Activated CD8-positive, alpha-beta memory T cell treated with anti-CD3 and anti-CD28 coated beads, Interleukin-2, amount 10 ng/mL, durations not matched to agents 7 days and 5 days (primary cell): ENCODE results near the gene PKIB. TPM values are rescaled to one million over a fixed set of nuclear protein-coding genes. Genes with fewer than 3 reads are reported as not detected.

Experiments
- ATAC-seq: fragments of 150-1000 bp; cut with Tn5 transposase; one replicate; pipeline ENCODE4 v1.10.0; 2021; ENCODE audit warnings: moderate library complexity
- CTCF ChIA-PET: fragments of 350-600 bp; sonication (Branson Sonifier 250); formaldehyde crosslinking; loops from one replicate; lab custom pipeline; 2021; ENCODE audit warnings: antibody characterized with exemption; lab: Charles Lee
- DNase-seq: peaks from one replicate; pipeline ENCODE4 v3.0.0-alpha.2; 2020
- H3K27ac Mint-ChIP-seq: one replicate; pipeline ENCODE4 v1.8.0; 2021; ENCODE audit warnings: mild to moderate bottlenecking, mixed read lengths
- H3K27me3 Mint-ChIP-seq: one replicate; pipeline ENCODE4 v1.8.0; 2021; ENCODE audit warnings: mixed read lengths
- H3K36me3 Mint-ChIP-seq: one replicate; pipeline ENCODE4 v1.8.0; 2021; ENCODE audit warnings: mild to moderate bottlenecking, mixed read lengths
- H3K4me1 Mint-ChIP-seq: one replicate; pipeline ENCODE4 v1.8.0; 2021; ENCODE audit warnings: mixed read lengths
- H3K4me3 Mint-ChIP-seq: one replicate; pipeline ENCODE4 v1.8.0; 2021; ENCODE audit warnings: mild to moderate bottlenecking, moderate library complexity, mixed read lengths
- H3K9me3 Mint-ChIP-seq: one replicate; pipeline ENCODE4 v1.8.0; 2022; ENCODE audit warnings: low read depth, mixed read lengths
- total RNA-seq, 2 experiments: library from RNA; stranded (reverse); gene quantifications; one replicate each; pipeline ENCODE4 v1.2.3, GENCODE V29; 2021

Gene PKIB
- total RNA-seq, 2 experiments from 2014 or later: 0.47 to 0.91 TPM

- H3K27me3 Mint-ChIP-seq: peaks cover 14% of the 10 kb centered on the region
- no peaks in the 10 kb centered on the region for H3K9me3 Mint-ChIP-seq
- CTCF ChIA-PET: interaction anchor here (1.1 to 1.9 kb wide), 2 partner anchors 7 to 9 kb away, joined by 4 to 5 read pairs; no protein-coding TSS in a partner anchor
- DNase-seq (no peak), ATAC-seq (no peak)
- H3K4me3 Mint-ChIP-seq: no peak overlapping the region
- no peaks in the 10 kb centered on the region for H3K36me3 Mint-ChIP-seq
- no peak overlapping the region for H3K27ac Mint-ChIP-seq
- no peaks in the 10 kb centered on the region for H3K4me1 Mint-ChIP-seq
Measured at GRCh38 chr6:122712448-122713137, 102.4 kb downstream of the PKIB start.

DNA sequence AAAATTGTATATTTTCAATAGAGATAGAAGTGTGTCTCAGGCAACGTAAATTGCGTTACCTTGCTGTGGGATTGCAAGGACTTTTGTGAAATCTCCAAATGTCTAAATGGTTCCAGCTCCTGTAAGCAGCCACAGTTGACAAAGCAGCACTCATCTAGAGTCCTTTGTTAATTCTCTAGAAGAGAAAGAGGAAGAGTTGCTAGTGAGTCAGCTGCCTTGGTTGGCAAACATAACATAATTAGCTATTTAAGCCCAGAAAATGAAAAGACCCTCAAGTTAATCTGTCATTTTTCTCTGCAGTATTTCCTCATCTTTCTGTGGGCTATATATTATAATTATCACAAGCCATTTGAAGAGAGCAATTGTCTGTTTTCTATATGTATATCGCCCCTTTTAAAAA, 102.9 kb downstream of the PKIB start:
- Mint-ChIP-seq H3K27ac (no peak overlapping the region), H3K4me1 (no peaks in the 10 kb centered on the region), H3K4me3 (no peak overlapping the region), H3K9me3 (no peaks in the 10 kb centered on the region), H3K36me3 (no peaks in the 10 kb centered on the region), H3K27me3 (peaks cover 12% of the 10 kb centered on the region)
- CTCF ChIA-PET: interaction anchor here (0.7 to 1.9 kb wide), 3 partner anchors 8 to 76 kb away, joined by 3 to 5 read pairs (median 4); partner anchors contain the start of gene SMPDL3A
- DNase-seq: no peak
- no peak for ATAC-seq

GRCh38 chr6:122714059-122714458, 103.9 kb downstream of the PKIB start:
- DNase-seq (no peak), ATAC-seq (no peak)
- Mint-ChIP-seq H3K27ac (no peak overlapping the region), H3K9me3 (no peaks in the 10 kb centered on the region), H3K27me3 (peaks cover 10% of the 10 kb centered on the region), H3K4me1 (no peaks in the 10 kb centered on the region), H3K4me3 (no peak overlapping the region), H3K36me3 (no peaks in the 10 kb centered on the region)
- CTCF ChIA-PET: interaction anchor here (1.9 kb wide), 1 partner anchor 11 kb away, joined by 4 read pairs; no protein-coding TSS in a partner anchor

- Mint-ChIP-seq H3K4me1 (no peaks in the 10 kb centered on the region), H3K36me3 (no peaks in the 10 kb centered on the region), H3K9me3 (no peaks in the 10 kb centered on the region), H3K27ac (no peak overlapping the region), H3K27me3 (peaks cover 13% of the 10 kb centered on the region), H3K4me3 (no peak overlapping the region)
- no peak for ATAC-seq
- CTCF ChIA-PET: interaction anchor here (1.1 kb wide), 1 partner anchor 124 kb away, joined by 3 read pairs; no protein-coding TSS in a partner anchor
- no peak for DNase-seq
Measured at GRCh38 chr6:122715725-122716124, 105.5 kb downstream of the PKIB start.

DNA sequence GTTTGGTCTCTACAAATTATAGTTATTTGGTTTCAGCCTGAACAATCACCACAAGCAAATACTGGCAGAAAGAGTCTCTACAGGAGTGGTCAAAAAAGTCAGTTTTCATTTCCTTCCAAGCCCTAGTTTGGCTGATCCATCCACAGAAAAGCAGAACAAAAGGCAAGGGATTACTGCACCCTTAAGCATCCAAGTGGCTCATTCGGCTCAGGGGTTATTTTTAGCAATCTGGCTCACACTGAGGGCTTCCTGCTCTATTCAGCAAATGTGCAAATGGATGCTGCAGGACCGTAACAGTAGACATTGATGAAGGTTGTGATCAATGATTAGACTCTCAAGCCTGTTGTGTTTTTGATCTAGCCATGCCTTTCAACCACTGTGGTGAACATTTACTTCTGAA, 107.1 kb downstream of the PKIB start:
- CTCF ChIA-PET: interaction anchor here (1.2 kb wide), 1 partner anchor 11 kb away, joined by 3 read pairs; no protein-coding TSS in a partner anchor
- no peaks in the 10 kb centered on the region for H3K36me3 Mint-ChIP-seq
- no peaks in the 10 kb centered on the region for H3K4me1 Mint-ChIP-seq
- ATAC-seq: no peak
- DNase-seq: no peak
- no peak overlapping the region for H3K27ac Mint-ChIP-seq
- no peak overlapping the region for H3K4me3 Mint-ChIP-seq
- peaks cover 9% of the 10 kb centered on the region for H3K27me3 Mint-ChIP-seq
- no peaks in the 10 kb centered on the region for H3K9me3 Mint-ChIP-seq

DNA sequence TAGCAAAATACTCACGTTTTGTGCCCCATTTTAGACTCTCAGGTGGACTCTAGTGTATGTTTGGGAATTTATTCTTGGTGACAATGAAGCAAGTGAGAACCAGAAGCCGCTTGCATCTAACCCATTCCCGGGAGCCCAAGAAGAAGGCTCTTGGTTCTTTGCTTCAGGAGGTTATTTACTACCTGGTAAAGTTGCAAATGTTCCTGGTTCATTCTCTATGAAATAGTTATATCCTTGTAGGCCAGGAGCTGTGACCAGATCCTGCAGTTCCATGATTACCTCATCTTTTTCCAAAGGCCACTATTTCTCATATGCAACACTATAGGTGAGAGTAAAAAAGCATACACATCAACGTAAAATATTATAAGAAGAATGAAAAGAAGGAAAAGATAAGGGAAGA, 108.4 kb downstream of the PKIB start:
- Mint-ChIP-seq H3K36me3 (no peaks in the 10 kb centered on the region), H3K9me3 (no peaks in the 10 kb centered on the region), H3K4me1 (no peaks in the 10 kb centered on the region), H3K27me3 (peaks cover 9% of the 10 kb centered on the region), H3K27ac (no peak overlapping the region), H3K4me3 (no peak overlapping the region)
- ATAC-seq: no peak
- CTCF ChIA-PET: interaction anchor here (1.2 kb wide), 1 partner anchor 10 kb away, joined by 3 read pairs; no protein-coding TSS in a partner anchor
- no peak for DNase-seq

DNA sequence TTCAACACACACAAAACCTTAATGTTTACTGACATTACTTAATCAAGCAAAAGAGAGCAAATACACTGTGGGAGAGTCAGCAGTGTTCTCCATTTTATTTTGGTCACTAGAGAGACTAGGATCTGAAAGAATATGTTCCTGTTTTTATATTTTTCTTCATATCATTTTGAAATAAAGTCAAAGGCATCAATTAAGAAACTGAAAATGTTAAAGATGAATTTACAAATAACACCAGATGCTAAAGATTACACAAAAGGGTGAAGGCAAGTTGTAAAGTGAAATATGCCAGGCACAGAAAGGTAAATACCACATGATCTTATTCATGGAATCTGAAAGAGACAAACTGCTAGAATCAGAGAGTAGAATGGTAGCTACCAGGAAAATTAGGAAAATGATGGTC, 109.0 kb downstream of the PKIB start:
- CTCF ChIA-PET: no interaction called here
- no peak overlapping the region for H3K27ac Mint-ChIP-seq
- H3K27me3 Mint-ChIP-seq: peaks cover 9% of the 10 kb centered on the region
- no peak overlapping the region for H3K4me3 Mint-ChIP-seq
- ATAC-seq (no peak), DNase-seq (no peak)
- H3K4me1 Mint-ChIP-seq: no peaks in the 10 kb centered on the region
- no peaks in the 10 kb centered on the region for H3K36me3 Mint-ChIP-seq
- H3K9me3 Mint-ChIP-seq: no peaks in the 10 kb centered on the region

DNA sequence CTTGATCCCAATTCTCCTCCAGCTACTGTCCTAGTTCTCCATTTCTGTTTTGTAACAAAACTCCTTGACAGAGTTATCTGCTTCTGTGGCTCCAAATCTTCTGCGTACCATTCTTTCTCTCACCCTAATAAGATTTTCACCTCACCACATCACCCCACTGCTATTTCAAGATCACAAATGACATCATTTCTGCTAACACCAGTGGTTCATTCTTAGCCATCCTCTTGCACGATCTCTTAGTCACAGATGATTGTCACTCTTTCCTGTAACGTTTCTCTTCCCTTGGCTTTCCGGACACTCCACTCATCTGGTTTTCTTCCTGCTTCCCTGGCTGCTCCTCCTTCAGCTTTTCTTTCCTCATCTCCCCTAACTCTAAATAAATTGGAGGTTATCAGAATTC, 112.5 kb downstream of the PKIB start:
- H3K9me3 Mint-ChIP-seq: no peaks in the 10 kb centered on the region
- no peaks in the 10 kb centered on the region for H3K4me1 Mint-ChIP-seq
- no peak for DNase-seq
- H3K27ac Mint-ChIP-seq: no peak overlapping the region
- no peak for ATAC-seq
- no peaks in the 10 kb centered on the region for H3K36me3 Mint-ChIP-seq
- no peak overlapping the region for H3K4me3 Mint-ChIP-seq
- peaks cover 7% of the 10 kb centered on the region for H3K27me3 Mint-ChIP-seq
- CTCF ChIA-PET: no interaction called here

DNA sequence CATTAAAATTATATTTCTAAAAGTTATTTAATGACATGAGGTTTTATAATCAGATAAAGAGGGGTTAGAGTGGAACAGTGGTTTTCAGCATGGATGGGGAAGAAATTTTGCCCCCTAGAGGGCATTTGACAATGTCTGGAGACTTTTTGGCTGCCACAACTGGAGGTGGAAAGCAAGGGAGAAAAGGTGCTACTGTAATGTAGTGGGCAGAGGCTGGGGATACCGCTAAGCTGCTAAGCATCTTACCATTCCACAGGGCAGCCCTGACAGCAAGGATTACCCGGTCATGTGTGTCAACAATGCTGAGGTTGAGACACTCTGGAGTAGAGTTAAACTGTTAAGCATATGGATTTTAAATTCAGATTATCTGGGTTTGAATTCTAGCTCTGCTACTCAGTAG, 116.4 kb downstream of the PKIB start:
- ATAC-seq (no peak), DNase-seq (no peak)
- H3K9me3 Mint-ChIP-seq: no peaks in the 10 kb centered on the region
- H3K27me3 Mint-ChIP-seq: peaks cover 4% of the 10 kb centered on the region
- H3K36me3 Mint-ChIP-seq: no peaks in the 10 kb centered on the region
- CTCF ChIA-PET: interaction anchor here (3.0 kb wide), 1 partner anchor 112 kb away, joined by 16 read pairs; no protein-coding TSS in a partner anchor
- no peaks in the 10 kb centered on the region for H3K4me1 Mint-ChIP-seq
- H3K27ac Mint-ChIP-seq: no peak overlapping the region
- no peak overlapping the region for H3K4me3 Mint-ChIP-seq

DNA sequence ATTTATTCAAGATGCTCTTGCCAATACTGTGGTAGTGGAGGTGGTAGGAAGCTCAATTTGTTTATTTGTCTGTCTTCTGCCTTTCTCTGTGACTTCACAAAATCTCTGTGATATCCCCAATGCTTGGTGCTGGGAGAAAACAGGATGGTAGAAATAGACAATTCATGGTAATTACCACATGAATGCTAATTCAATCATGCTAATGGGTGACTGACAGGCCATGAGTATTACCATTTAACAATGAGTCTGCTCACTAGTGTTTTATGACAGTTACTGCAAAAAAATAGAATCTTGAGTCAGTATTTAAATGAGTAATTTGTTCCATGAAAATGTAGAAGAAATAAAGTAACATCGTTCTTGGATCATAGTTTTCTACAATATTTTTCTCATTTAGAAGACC, 117.0 kb downstream of the PKIB start:
- no peak for DNase-seq
- H3K36me3 Mint-ChIP-seq: no peaks in the 10 kb centered on the region
- CTCF ChIA-PET: interaction anchor here (3.0 kb wide), 1 partner anchor 112 kb away, joined by 16 read pairs; no protein-coding TSS in a partner anchor

GRCh38 chr6:122730334-122730733, 120.1 kb downstream of the PKIB start:
- no peak for ATAC-seq
- Mint-ChIP-seq H3K36me3 (no peaks in the 10 kb centered on the region), H3K4me1 (no peaks in the 10 kb centered on the region), H3K9me3 (no peaks in the 10 kb centered on the region), H3K27ac (no peak overlapping the region), H3K4me3 (no peak overlapping the region), H3K27me3 (peaks cover 16% of the 10 kb centered on the region)
- DNase-seq: no peak
- CTCF ChIA-PET: interaction anchor here (0.6 to 4.7 kb wide), 3 partner anchors 11 to 109 kb away, joined by 3 to 36 read pairs (median 3); no protein-coding TSS in a partner anchor

More for the DNA sequence above, 117.0 kb downstream of the PKIB start:
- Mint-ChIP-seq H3K4me1 (no peaks in the 10 kb centered on the region), H3K4me3 (no peak overlapping the region), H3K9me3 (no peaks in the 10 kb centered on the region), H3K27me3 (peaks cover 4% of the 10 kb centered on the region), H3K27ac (no peak overlapping the region)
- ATAC-seq: no peak

DNA sequence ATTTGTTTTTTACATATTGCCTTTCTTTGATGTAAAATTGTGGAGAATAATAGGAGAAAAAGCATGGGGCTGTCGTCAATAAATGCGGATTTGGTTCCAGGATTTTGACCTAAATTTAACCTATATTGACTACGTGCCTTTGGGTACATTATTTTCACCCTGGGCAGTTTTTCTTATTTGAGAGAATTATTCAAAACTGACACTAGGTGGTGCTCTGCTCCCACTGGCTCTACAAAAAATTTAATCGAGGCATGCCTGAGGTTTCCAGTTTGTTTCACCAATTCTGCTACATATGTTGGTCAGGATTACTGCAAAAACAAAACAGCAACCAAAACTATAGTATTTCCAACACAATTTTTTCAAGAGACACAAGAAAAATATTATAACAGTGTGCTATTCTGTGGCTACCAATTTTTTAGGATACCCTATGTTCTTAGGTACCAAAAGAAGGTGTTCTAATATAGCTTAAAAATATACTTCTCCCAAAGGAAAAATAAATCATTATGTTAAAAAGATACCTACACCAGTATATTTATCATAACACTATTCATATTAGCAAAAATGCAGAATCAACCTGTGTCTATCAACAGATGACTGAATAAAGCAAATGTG, 120.7 kb downstream of the PKIB start:
- no peaks in the 10 kb centered on the region for H3K9me3 Mint-ChIP-seq
- H3K4me3 Mint-ChIP-seq: no peak overlapping the region
- no peaks in the 10 kb centered on the region for H3K36me3 Mint-ChIP-seq
- no peak overlapping the region for H3K27ac Mint-ChIP-seq
- H3K4me1 Mint-ChIP-seq: no peaks in the 10 kb centered on the region
- ATAC-seq: no peak
- no peak for DNase-seq
- CTCF ChIA-PET: interaction anchor here (1.1 to 4.7 kb wide), 3 partner anchors 10 to 586 kb away, joined by 3 to 36 read pairs (median 3); no protein-coding TSS in a partner anchor
- H3K27me3 Mint-ChIP-seq: peaks cover 16% of the 10 kb centered on the region

- H3K9me3 Mint-ChIP-seq: no peaks in the 10 kb centered on the region
Measured at GRCh38 chr6:122733259-122733658, 123.1 kb downstream of the PKIB start.

More at GRCh38 chr6:122733259-122733658, 123.1 kb downstream of the PKIB start:
- ATAC-seq: no peak
- Mint-ChIP-seq H3K4me3 (no peak overlapping the region), H3K27me3 (peaks cover 12% of the 10 kb centered on the region), H3K36me3 (no peaks in the 10 kb centered on the region), H3K27ac (no peak overlapping the region), H3K4me1 (no peaks in the 10 kb centered on the region)
- CTCF ChIA-PET: interaction anchor here (1.3 to 4.7 kb wide), 2 partner anchors 106 to 241 kb away, joined by 3 to 36 read pairs; no protein-coding TSS in a partner anchor
- no peak for DNase-seq
